Gastrocnemius medialis (tissue), 4 donors: ENCODE data around the gene R3HDM2.

Source experiments
- CTCF ChIP-seq, 5 experiments: fragments of 450-650 bp in 3 of 5; fragments of 200-600 bp in 2 of 5; sonication (generic) in 2 of 5; IDR thresholded peaks in 4 of 5; conservative IDR thresholded peaks in 1 of 5; 1 replicate in 4 of 5; 2 replicates in 1 of 5; pipeline ENCODE4 v1.5.1; 2016 to 2019; ENCODE audit warnings: antibody characterized with exemption in 5 of 5, mild to moderate bottlenecking in 3 of 5, moderate library complexity in 3 of 5
- POLR2A ChIP-seq, 2 donors: fragments of 450-650 bp; IDR thresholded peaks; one replicate each; pipeline ENCODE4 v1.6.1; 2017; ENCODE audit warnings: antibody characterized with exemption in 2 of 2, mild to moderate bottlenecking in 2 of 2, moderate library complexity in 2 of 2

- no peak for TF ChIP-seq CTCF (IDR thresholded peaks at IDR 0.05 in 4 of 5, conservative IDR thresholded peaks at IDR 0.05 in 1 of 5)
- TF ChIP-seq POLR2A (IDR thresholded peaks at IDR 0.05), result no peak
Observed at GRCh38 chr12:57319678-57320469, 111.0 kb downstream of the R3HDM2 start.
